ENCODE measurements around the gene GRAP.

Gene GRAP

GRCh38 chr17:19002805-19003542 is 43.8 kb downstream of the GRAP start:
- DNase-seq (ENCODE audit: low spot score) = no peak

- DNase-seq (ENCODE audit: low spot score) = no peak
Measured at GRCh38 chr17:19001907-19002590, 44.7 kb downstream of the GRAP start.

GRCh38 chr17:19000531-19001325 is 46.0 kb downstream of the GRAP start:
- no peak for DNase-seq (ENCODE audit: low spot score)

DNA sequence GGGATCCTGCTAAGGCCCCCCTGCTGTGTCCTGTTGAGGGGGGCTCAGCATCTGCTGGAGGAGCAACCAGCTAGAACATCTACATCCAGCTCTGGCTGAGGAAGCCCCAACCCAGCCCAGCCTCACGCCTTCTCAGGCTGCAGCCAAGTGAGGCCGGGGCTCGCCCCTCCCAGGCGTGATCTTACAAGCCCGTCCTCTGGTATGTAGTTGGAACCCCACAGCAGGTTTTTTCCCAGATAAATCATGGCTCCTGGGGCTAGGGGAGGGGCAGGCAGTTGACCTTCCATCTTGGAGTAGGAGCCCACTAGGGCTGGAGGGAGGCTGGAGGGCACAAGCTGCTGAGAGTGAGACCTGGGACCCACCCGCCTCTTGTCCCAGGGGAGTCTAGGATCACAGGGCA is 46.8 kb downstream of the GRAP start:
- DNase-seq (ENCODE audit: low spot score) = no peak

DNA sequence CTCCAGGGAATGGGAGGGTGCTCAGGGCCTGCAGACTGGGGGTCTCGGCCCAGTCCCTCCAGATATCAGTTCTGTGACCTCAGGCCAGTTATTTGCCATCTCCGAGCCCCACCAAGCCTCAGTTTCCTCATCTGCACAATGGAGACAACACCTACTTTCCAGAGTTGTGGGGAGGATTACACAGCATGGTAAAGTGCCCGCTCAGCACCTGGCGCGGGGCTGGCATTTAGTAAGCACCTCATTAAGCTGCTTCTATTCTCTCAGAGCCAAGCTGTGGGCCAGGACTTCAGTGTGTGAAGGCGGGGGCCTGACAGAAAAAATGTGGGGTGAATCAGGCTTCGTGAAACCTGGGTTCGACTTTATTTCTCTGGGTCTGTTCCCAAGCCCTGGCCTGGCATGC is 47.4 kb downstream of the GRAP start:
- DNase-seq (ENCODE audit: low spot score) = no peak

DNA sequence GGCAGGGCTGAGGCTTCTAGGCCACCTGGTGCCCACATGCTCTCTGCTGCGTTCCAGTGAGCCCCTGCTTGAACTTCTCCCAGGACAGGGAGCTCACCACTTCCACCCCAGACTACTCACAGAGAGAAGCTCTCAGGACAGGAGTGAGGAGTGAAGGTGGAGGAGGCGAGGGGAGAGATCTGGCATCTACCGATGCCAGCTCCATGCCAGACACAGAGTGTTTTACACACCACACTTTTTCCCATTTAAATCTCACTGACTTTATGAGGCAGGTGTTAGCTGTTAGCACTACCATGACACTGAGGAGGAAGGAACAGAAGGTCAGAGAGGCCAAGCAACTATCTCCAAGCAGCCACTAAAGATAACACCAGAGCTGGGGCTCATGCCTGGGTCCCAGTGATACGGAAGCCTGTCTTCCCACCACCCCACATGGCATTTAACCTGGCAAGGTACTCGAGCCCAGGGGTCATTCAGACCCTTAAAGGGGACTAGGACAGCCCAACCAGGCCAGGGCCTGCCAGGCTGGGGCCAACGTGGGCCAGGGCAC is 49.0 kb downstream of the GRAP start:
- DNase-seq (ENCODE audit: low spot score) = no peak

DNA sequence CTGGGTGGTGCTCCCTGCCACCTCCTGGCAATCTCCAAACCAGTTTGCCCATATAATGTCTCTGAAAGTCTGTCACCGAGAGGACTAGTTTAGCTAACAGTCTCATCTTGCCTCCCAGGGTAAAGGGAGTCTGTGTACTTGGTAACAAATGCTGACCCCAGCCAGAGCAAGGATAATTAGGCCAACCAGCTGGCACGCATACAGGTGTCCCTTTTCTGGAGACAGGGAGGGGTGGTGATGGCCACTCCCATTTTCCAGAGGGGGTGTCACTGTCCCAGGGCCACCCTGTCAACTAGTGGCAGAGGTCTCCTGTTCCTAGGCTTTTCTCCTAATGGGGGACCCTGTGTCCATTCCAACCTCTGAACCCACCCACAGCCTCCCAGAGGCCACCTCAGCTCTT is 50.3 kb downstream of the GRAP start:
- no peak for DNase-seq (ENCODE audit: low spot score)

- DNase-seq (ENCODE audit: low spot score) = no peak
Measured at GRCh38 chr17:18995220-18995619, 51.5 kb downstream of the GRAP start.

DNA sequence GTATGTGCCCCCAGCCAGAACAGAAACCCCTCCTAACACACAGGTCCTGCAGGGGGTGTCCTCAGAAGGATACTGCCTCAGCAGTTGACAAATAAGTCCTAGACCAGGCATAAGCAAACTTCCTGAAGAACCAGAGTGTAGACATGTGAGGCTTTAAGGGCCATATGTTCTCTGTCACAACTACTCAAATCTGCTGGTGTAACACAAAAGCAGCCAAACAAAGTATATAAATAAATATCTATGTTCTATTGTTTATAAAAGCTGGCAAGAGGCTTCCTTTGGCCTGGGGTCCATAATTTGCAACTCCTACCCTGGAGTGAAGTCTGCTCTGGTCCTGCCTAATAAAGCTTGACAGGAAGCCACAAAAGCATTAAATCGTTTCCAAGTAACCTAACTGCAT is 52.1 kb downstream of the GRAP start:
- DNase-seq (ENCODE audit: low spot score) = no peak

DNA sequence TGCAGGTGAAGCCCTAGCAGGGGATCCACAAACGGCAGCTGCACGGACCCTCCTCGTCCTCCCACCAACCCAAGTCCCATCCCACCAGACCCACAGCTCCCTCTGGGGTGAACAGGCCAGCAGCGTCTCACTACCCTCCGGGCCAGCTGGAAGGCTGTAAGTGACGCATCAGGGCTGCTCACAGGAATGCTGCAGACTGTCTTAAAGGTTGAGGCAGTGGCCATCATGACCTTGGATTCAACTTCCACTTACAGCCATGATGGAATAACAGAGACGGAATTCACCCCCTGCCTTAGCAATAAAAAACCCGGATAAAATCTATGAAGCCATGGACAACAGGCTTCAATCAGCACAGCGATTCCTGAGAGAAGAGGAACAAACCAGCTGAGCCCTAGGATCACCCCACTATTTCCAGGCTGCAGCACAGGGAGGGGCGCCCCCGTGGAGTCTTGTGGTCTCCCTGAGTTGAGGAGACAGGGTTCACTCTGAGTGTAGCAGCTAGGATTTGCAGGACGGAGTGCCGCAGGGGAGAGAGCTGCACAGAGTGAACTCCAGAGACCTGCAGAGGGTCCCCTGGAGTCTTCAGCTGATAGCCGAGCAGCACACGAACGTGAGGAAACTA is 52.7 kb downstream of the GRAP start:
- no peak for DNase-seq (ENCODE audit: low spot score)

- no peak for DNase-seq (ENCODE audit: low spot score)
Measured at GRCh38 chr17:18992454-18993130, 54.2 kb downstream of the GRAP start.

DNA sequence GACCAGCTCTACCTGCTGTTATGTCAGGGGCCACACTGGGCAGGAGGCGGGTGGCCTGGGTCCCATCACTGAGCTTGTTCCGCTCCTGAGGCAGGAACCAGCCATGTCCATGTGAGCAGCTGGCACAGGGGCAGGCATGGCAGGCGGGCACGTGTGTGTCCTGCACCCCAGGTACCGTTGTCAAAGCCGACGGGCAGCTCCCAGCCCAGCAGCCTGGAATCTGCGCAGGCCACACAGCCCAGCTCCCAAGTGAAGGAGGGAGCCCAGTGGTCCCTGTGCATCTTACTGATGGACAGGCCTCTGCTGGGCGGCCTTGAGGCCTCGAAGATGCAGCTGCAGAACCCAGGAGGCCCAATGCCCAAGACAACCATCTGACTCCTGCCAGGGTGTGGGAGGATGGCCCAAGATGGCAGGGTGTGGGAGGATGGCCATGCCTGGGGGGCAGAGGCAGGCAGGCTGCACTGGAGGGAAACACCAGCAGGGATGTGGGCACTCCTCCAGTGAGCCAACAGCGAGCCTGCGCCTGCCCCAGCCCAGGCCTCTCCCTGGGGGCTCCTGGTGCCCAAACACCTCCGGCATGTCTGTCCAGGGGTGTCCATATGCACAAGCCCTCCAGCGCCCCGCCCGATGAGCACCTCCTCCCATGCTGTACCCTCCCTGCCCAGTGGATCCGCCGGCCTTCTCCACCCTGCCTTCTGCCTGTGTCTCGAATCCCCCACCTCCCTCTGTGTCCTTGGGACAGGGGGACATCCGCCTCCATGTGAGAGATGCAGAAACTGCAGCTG is 55.0 kb downstream of the GRAP start:
- DNase-seq (ENCODE audit: low spot score) = no peak

DNA sequence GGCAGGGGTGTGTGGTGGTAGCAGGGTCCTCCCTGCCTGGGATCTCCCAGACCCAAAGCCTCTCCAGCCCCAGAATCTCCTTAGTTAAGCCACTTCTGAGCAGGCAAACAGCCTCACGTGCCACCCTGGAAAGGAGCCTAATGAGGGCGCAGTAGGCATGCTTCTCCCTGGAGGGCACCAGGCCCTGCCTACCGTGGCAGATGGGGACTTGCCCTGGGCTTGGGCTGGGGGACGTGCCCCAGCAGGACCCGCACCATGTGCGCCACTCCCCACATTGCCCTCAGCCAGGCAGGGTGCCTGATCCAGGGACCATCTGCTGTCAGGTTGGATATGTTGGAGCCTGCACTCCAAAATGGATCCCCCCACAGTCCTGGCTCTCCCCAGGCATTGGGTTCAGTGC is 56.4 kb downstream of the GRAP start:
- DNase-seq (ENCODE audit: low spot score) = no peak

DNA sequence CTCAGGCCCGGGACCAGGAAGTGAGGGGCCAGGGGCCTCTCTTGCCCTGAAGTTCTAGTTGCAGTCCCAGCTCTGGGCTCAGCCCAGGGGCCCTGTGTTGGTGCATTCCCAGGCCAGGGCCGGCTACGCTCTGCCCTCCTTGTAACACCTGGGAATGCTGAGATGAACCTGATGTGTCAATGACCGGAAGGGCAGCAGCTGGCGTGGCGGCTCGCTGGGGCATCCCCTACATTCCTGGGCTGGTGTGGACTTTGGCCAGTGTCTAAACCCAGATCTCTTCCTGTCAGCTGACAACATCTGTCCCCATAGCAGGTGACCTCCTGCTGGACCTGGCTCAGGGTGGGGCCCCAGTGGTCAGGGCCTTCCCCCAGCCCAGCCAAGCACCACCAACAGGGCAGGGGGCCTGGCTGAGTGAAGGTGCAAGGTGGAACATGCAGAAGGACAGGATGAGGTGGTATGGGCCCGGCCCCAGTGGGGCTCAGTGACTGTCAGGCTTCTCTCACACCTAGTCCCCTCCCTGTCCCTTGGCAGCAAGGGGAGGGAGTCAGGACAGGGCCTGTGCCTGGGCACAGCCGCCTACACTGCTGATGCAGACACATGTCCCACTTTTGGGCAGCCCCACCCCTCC is 58.1 kb downstream of the GRAP start:
- no peak for DNase-seq (ENCODE audit: low spot score)

DNA sequence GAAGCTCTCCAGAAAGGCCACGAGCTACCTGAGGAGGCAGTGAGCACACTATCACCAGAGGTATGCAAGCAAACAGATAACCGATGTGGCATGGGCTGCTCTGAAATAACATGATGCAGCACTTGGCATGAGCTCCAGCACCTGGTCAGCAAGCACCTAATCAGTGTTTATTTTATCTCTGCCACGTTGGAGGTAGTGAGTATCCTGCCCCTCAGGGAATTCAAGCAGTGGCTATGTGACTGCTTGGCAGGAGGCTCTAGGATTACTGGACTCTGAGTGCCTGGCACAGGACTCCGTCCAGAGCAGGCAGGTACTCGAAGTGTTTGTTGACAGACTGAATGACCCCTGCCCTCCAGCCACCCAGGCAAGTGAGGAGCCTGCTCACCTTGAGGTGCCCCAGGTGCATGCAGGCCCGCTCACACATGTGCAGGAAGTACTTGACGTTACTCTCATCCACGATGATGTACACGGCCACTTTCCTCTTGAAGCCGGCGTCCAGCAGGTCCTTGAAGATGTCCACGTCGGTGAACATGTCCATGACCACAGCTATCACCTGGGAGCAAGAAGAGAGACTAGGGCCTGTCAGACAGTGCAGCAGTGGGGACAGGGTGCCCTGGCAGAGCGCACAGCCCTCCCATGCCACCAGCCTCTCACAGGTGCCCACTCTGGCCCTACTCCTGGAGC is 58.8 kb downstream of the GRAP start:
- DNase-seq (ENCODE audit: low spot score) = no peak

DNA sequence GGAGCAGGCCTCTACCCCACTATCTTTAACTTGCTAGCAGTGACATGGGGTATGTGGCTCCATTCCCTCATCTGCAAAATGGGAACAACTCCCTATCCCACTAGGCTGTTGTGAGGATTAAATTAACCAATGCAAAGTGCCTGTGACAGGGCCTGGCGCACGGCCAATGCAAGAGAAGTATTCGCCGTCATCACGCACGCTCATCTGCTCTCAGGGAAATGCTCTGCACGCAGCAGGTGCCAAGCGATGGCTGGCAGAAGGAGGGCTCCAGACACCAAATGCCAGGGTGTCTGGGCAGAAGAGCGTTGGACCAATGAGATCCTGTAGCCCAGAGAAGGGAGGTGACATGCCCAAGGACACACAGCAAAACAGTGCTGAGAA is 59.5 kb downstream of the GRAP start:
- no peak for DNase-seq (ENCODE audit: low spot score)

DNA sequence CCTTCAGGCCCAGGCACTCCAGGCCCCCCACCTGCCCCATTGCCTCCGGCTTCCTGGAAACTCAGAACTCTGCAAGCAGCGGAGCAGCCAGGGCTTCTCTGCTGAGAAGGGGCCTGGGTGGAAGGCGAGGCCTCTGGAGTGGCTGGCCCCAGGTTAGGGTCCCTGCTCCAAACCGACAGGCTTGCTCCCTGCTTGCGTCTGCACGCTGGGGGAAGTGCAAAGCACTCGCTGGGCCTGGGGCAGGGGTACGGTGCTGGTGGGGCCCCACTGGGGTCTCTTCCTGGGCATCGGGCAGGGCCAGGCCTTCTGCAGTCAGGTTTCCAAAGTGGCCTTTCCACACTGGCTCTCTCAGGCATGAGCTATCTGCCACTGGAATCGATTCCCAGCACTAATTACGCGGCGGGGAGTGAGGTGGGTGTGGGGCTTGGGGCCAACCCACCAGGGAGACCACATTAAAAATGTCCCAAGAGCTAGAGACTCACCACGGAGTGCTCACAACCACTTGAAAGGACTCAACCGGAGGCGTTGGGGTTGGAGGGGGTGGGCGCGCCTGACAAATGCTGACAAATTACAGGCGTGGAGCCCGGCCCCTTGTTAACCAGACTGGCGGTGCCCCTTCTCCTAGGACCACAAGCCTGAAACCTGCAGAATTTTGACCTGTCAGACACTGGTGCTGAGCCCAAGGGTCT is 60.1 kb downstream of the GRAP start:
- DNase-seq (ENCODE audit: low spot score) = no peak

GRCh38 chr17:18985475-18985874 is 61.3 kb downstream of the GRAP start:
- no peak for DNase-seq (ENCODE audit: low spot score)

Data from ecto neural progenitor cell (in vitro differentiated cells).